Hindlimb muscle (tissue), 1 donor: ENCODE results near the gene GNRH2. TPM values are rescaled to one million over a fixed set of nuclear protein-coding genes. Genes with fewer than 3 reads are reported as not detected.
"Not testable (repeated sequence)": the region's sequence is repeated elsewhere in the genome, so short reads cannot be mapped to it uniquely, and the experiment has no call there.

Experiments used
- DNase-seq: peaks from one replicate; pipeline ENCODE4 v3.0.0-alpha.2; 2013
- polyA plus RNA-seq: library from polyadenylated mRNA; unstranded; fragments of 120-200 nt; gene quantifications from one replicate; pipeline ENCODE4 v1.2.1, GENCODE V29; 2013; ENCODE audit not compliant: insufficient read length

GNRH2 gene
- polyA plus RNA-seq, 1 donor = 0.35 TPM

GRCh38 chr20:3074812-3075211 is 31.4 kb downstream of the GNRH2 start:
- no peak for DNase-seq

- not testable (repeated sequence) for DNase-seq
Measured at GRCh38 chr20:3075315-3075714, 31.9 kb downstream of the GNRH2 start.

- DNase-seq = no peak
Measured at GRCh38 chr20:3077618-3078134, 34.3 kb downstream of the GNRH2 start.

GRCh38 chr20:3080939-3081388 is 37.5 kb downstream of the GNRH2 start:
- DNase-seq = no peak

- DNase-seq = no peak
Measured at GRCh38 chr20:3081641-3082040, 38.2 kb downstream of the GNRH2 start.

- no peak for DNase-seq
Measured at GRCh38 chr20:3082306-3082951, 39.0 kb downstream of the GNRH2 start.

GRCh38 chr20:3082955-3083952 is 39.8 kb downstream of the GNRH2 start:
- no peak for DNase-seq

GRCh38 chr20:3084283-3084985 is 41.0 kb downstream of the GNRH2 start, which contains the start of gene AVP:
Gene AVP (minus strand): TSS chr20:3084724. CDS start chr20:3084674, 50 bp downstream.
- no peak for DNase-seq

- DNase-seq = no peak
Measured at GRCh38 chr20:3084986-3085360, 41.6 kb downstream of the GNRH2 start.

GRCh38 chr20:3085571-3086072 is 42.2 kb downstream of the GNRH2 start:
- DNase-seq = no peak

GRCh38 chr20:3088031-3088430 is 44.6 kb downstream of the GNRH2 start:
- no peak for DNase-seq

GRCh38 chr20:3090565-3090964 is 47.1 kb downstream of the GNRH2 start:
- no peak for DNase-seq

- peak; percentile 61 for DNase-seq
Measured at GRCh38 chr20:3092611-3093379, 49.4 kb downstream of the GNRH2 start.

- DNase-seq = no peak
Measured at GRCh38 chr20:3093861-3094361, 50.5 kb downstream of the GNRH2 start.

- no peak for DNase-seq
Measured at GRCh38 chr20:3094848-3095629, 51.6 kb downstream of the GNRH2 start.

Other genes with a start within 250 kb of the GNRH2 start
- 46.8 TPM for gene CPXM1, start 243.0 kb upstream of the GNRH2 start, polyA plus RNA-seq
- not detected for gene C20orf141, start 228.6 kb upstream of the GNRH2 start, polyA plus RNA-seq
- gene TMEM239, start 227.3 kb upstream of the GNRH2 start, polyA plus RNA-seq = not detected
- gene PCED1A, start 203.0 kb upstream of the GNRH2 start, polyA plus RNA-seq = 31.9 TPM
- gene VPS16, start 202.9 kb upstream of the GNRH2 start, polyA plus RNA-seq = 24.7 TPM
- 41.9 TPM for gene PTPRA, start 170.1 kb upstream of the GNRH2 start, polyA plus RNA-seq
- gene MRPS26, start 2.4 kb downstream of the GNRH2 start, polyA plus RNA-seq = 35.9 TPM
- 0.50 TPM for gene OXT, start 28.0 kb downstream of the GNRH2 start, polyA plus RNA-seq
- not detected for gene AVP, start 41.1 kb downstream of the GNRH2 start, polyA plus RNA-seq
- gene FASTKD5, start 116.2 kb downstream of the GNRH2 start, polyA plus RNA-seq = 9.4 TPM
- 6.6 TPM for gene UBOX5, start 116.2 kb downstream of the GNRH2 start, polyA plus RNA-seq
- 3.5 TPM for gene LZTS3, start 129.9 kb downstream of the GNRH2 start, polyA plus RNA-seq
- 33.9 TPM for gene DDRGK1, start 161.1 kb downstream of the GNRH2 start, polyA plus RNA-seq
- gene ITPA, start 165.9 kb downstream of the GNRH2 start, polyA plus RNA-seq = 43.3 TPM
- gene SLC4A11, start 195.6 kb downstream of the GNRH2 start, polyA plus RNA-seq = 2.3 TPM